ENCODE results near the gene PITPNM3. TPM values are rescaled to one million over a fixed set of nuclear protein-coding genes. Genes with fewer than 3 reads are reported as not detected.

The PITPNM3 gene
- total and polyA plus RNA-seq, 2 of the 13 experiments (the other 11 are each of a cell fraction or from before 2014, with no cell fraction given) = 0.13 to 0.29 TPM

GRCh38 chr17:6443692-6444570, 112.4 kb downstream of the PITPNM3 start, which contains the start of gene PIMREG (continued):
- TF ChIP-seq, protein P1, sequence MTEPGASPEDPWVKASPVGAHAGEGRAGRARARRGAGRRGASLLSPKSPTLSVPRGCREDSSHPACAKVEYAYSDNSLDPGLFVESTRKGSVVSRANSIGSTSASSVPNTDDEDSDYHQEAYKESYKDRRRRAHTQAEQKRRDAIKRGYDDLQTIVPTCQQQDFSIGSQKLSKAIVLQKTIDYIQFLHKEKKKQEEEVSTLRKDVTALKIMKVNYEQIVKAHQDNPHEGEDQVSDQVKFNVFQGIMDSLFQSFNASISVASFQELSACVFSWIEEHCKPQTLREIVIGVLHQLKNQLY (CRISPR knock-in tag; IDR thresholded peaks at IDR 0.05) = peak; percentile 25; the same call in 1 of the 2 replicates
- TF ChIP-seq ZMYM3 (CRISPR knock-in tag; IDR thresholded peaks at IDR 0.05) (no peak), RNF219 (CRISPR knock-in tag; IDR thresholded peaks at IDR 0.05) (no peak), ZNF460 (CRISPR knock-in tag; IDR thresholded peaks at IDR 0.05; ENCODE audit: borderline replicate concordance) (no peak; the same call in 1 of the 2 replicates), ZNF292 (CRISPR knock-in tag; IDR thresholded peaks at IDR 0.05; ENCODE audit: borderline replicate concordance, low read depth) (no peak), ZNF770 (CRISPR knock-in tag; IDR thresholded peaks at IDR 0.05) (no peak), ESRRA (CRISPR knock-in tag; IDR thresholded peaks at IDR 0.05; ENCODE audit: low read depth) (no peak; the same call in 1 of the 2 replicates), ELK4 (CRISPR knock-in tag; IDR thresholded peaks at IDR 0.05; ENCODE audit: borderline replicate concordance) (no peak), AHR (CRISPR knock-in tag; IDR thresholded peaks at IDR 0.05) (no peak), REL (CRISPR knock-in tag; conservative IDR thresholded peaks at IDR 0.05) (peak; percentile 92), ZNF274 (CRISPR knock-in tag; IDR thresholded peaks at IDR 0.05) (no peak), RARA (CRISPR knock-in tag; IDR thresholded peaks at IDR 0.05) (no peak)
- TF ChIP-seq, protein P2, sequence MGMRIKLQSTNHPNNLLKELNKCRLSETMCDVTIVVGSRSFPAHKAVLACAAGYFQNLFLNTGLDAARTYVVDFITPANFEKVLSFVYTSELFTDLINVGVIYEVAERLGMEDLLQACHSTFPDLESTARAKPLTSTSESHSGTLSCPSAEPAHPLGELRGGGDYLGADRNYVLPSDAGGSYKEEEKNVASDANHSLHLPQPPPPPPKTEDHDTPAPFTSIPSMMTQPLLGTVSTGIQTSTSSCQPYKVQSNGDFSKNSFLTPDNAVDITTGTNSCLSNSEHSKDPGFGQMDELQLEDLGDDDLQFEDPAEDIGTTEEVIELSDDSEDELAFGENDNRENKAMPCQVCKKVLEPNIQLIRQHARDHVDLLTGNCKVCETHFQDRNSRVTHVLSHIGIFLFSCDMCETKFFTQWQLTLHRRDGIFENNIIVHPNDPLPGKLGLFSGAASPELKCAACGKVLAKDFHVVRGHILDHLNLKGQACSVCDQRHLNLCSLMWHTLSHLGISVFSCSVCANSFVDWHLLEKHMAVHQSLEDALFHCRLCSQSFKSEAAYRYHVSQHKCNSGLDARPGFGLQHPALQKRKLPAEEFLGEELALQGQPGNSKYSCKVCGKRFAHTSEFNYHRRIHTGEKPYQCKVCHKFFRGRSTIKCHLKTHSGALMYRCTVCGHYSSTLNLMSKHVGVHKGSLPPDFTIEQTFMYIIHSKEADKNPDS (CRISPR knock-in tag; IDR thresholded peaks at IDR 0.05) = no peak

All from HepG2 (cell line).